ENCODE results near the gene ZNF546. TPM values are rescaled to one million over a fixed set of nuclear protein-coding genes. Genes with fewer than 3 reads are reported as not detected.
A peak's percentile ranks its signal among the peaks of the same experiment; 100 is the strongest.

ZNF546 gene
- total RNA-seq, 4 donors from 2014 or later, result 0.53 to 2.5 (median 0.80) TPM

- TF ChIP-seq CTCF (IDR thresholded peaks at IDR 0.05), result no peak
- TF ChIP-seq POLR2A (IDR thresholded peaks at IDR 0.05), result no peak
- H3K27me3 ChIP-seq, result no peaks in the 10 kb centered on the region
- H3K36me3 ChIP-seq, result peaks cover 0 to 19% (median 0%) of the 10 kb centered on the region in 3 donors
- H3K27ac ChIP-seq, result no peak overlapping the region
- peaks cover 0 to 38% (median 16%) of the 10 kb centered on the region in 3 donors for H3K9me3 ChIP-seq
- no peak for DNase-seq
- no peak overlapping the region for H3K4me3 ChIP-seq
- intact Hi-C loops (cut with DNase I), result no loop called here
- no peaks in the 10 kb centered on the region for H3K4me1 ChIP-seq
Measured at GRCh38 chr19:39987167-39987566, 9.7 kb upstream of the ZNF546 start.

- Histone ChIP-seq H3K4me1 (no peaks in the 10 kb centered on the region), H3K9me3 (peaks cover 0 to 38% (median 16%) of the 10 kb centered on the region in 3 donors), H3K4me3 (no peak overlapping the region), H3K36me3 (peaks cover 0 to 15% (median 0%) of the 10 kb centered on the region in 3 donors), H3K27ac (no peak overlapping the region), H3K27me3 (no peaks in the 10 kb centered on the region)
- DNase-seq, result no peak
- intact Hi-C loops (cut with DNase I), result no loop called here
- WGBS, 2 donors, result 79 to 82% methylated on average over 1 of the region's 1 CpG
- TF ChIP-seq POLR2A (IDR thresholded peaks at IDR 0.05) (no peak), CTCF (IDR thresholded peaks at IDR 0.05) (no peak)
Measured at GRCh38 chr19:39987596-39987995, 9.3 kb upstream of the ZNF546 start.

- H3K27ac ChIP-seq, result no peak overlapping the region
- WGBS, 2 donors, result 79 to 83% methylated on average over 1 of the region's 1 CpG
- no peak for TF ChIP-seq POLR2A (IDR thresholded peaks at IDR 0.05)
- no peak for TF ChIP-seq CTCF (IDR thresholded peaks at IDR 0.05)
- peaks cover 5 to 22% (median 7%) of the 10 kb centered on the region in 3 donors for H3K4me1 ChIP-seq
- no peak overlapping the region for H3K4me3 ChIP-seq
- peaks cover 0 to 8% (median 6%) of the 10 kb centered on the region in 3 donors for H3K9me3 ChIP-seq
- peaks cover 0 to 5% (median 0%) of the 10 kb centered on the region in 3 donors for H3K36me3 ChIP-seq
- no peak for DNase-seq
- H3K27me3 ChIP-seq, result no peaks in the 10 kb centered on the region
- intact Hi-C loops (cut with DNase I), result no loop called here
Measured at GRCh38 chr19:39993605-39994004, 3.3 kb upstream of the ZNF546 start.

- peaks cover 5 to 22% (median 7%) of the 10 kb centered on the region in 3 donors for H3K4me1 ChIP-seq
- no peak overlapping the region for H3K4me3 ChIP-seq
- intact Hi-C loops (cut with DNase I), result no loop called here
- H3K36me3 ChIP-seq, result peaks cover 0 to 5% (median 0%) of the 10 kb centered on the region in 3 donors
- peaks cover 0 to 8% (median 6%) of the 10 kb centered on the region in 3 donors for H3K9me3 ChIP-seq
- TF ChIP-seq POLR2A (IDR thresholded peaks at IDR 0.05) (no peak), CTCF (IDR thresholded peaks at IDR 0.05) (no peak)
- no peak for DNase-seq
- H3K27ac ChIP-seq, result no peak overlapping the region
- H3K27me3 ChIP-seq, result no peaks in the 10 kb centered on the region
Measured at GRCh38 chr19:39994361-39994760, 2.5 kb upstream of the ZNF546 start.

- DNase-seq, result no peak
- Histone ChIP-seq H3K4me1 (peaks cover 5 to 22% (median 7%) of the 10 kb centered on the region in 3 donors), H3K9me3 (peaks cover 0 to 8% (median 6%) of the 10 kb centered on the region in 3 donors), H3K27me3 (no peaks in the 10 kb centered on the region), H3K4me3 (peak overlapping the region in 3 of 4 donors; percentile 73 to 87 (median 77)), H3K27ac (no peak overlapping the region), H3K36me3 (peaks cover 0 to 12% (median 0%) of the 10 kb centered on the region in 3 donors)
- intact Hi-C loops (cut with DNase I), result no loop called here
- WGBS, 2 donors, result 75 to 78% methylated on average over 1 of the region's 1 CpG
- TF ChIP-seq POLR2A (IDR thresholded peaks at IDR 0.05), result no peak
- TF ChIP-seq CTCF (IDR thresholded peaks at IDR 0.05), result no peak
Measured at GRCh38 chr19:39995794-39996193, 1.1 kb upstream of the ZNF546 start.

Measured in esophagus squamous epithelium (tissue), 5 donors.